CD4-positive, alpha-beta T cell treated with Interleukin-21 for 1 hour (primary cell): ENCODE data around the gene OR9Q1.

Experiments
- DNase-seq: peaks from one replicate; pipeline ENCODE4 v3.0.0-alpha.2; 2020

The OR9Q1 gene

GRCh38 chr11:58034471-58034870, 10.8 kb downstream of the OR9Q1 start:
- DNase-seq: no peak

DNA sequence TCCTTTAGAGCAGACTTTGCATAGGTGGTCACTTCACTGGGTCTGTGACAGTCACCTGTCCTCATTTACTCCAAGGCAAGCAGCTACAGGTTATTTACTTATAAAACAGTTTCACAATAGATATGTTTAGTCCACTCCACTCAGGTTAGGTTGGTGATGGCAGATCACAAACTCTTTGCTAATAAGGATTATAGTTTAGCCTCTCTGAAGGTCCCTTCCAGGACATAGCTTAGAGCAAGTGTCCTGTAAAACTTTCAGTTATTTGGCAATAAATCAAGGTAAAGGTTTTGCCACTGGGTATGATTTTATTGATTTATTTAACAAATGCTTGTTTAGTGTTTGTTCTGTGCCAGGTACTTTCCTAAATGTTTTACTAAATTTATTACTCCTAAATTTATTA, 15.9 kb downstream of the OR9Q1 start:
- no peak for DNase-seq

- no peak for DNase-seq
Measured at GRCh38 chr11:58043379-58043778, 19.7 kb downstream of the OR9Q1 start.

GRCh38 chr11:58046231-58046630, 22.6 kb downstream of the OR9Q1 start:
- no peak for DNase-seq

DNA sequence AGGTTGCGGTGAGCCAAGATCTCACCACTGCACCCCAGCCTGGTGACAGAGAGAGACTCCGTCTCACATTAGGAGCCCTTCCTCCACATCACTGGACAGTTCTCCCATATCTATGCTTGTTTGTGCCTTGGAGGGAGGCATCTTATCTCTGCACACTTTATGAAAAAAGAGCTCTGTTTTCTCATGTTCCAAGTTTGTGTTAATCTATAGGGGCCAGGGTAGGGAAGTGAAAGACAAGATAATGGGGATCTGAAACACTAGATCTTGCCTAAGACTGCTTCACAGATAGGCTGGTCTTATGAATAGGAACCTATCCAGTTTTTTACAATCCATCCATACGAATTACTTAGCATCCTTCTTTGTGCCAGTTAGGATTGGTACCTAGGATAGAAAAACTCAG, 24.1 kb downstream of the OR9Q1 start:
- DNase-seq: no peak

DNA sequence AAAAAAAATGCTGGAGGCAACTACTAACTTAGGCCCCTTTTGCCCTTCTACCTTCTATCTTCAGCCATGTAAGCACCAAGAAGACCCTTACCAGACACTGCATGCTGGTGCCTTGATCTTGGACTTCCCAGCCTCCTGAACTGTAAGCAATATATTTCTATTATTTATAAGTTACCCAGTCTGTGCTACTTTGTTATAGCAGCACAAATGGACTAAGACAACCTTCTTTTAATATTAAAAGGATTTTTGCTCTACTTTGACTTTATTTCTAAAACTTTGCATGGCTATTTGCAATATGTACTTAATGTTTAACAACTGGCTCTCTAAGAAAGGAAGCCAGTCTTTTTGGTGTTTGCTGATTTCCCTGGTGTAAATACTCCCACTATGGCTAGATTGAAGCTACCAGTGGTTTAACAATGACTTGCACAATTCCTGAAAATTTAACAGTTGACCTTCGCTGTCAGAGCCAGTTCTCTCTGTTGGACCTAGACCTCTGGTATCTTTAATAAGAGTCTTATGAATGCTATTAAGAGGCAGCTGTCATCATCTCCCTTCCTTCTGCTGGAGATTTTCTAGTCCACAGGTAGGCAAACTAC, 32.2 kb downstream of the OR9Q1 start:
- no peak for DNase-seq

- no peak for DNase-seq
Measured at GRCh38 chr11:58057481-58057880, 33.8 kb downstream of the OR9Q1 start.

GRCh38 chr11:58058276-58059006, 34.8 kb downstream of the OR9Q1 start:
- no peak for DNase-seq

- no peak for DNase-seq
Measured at GRCh38 chr11:58059007-58059350, 35.3 kb downstream of the OR9Q1 start.

- DNase-seq: no peak
Measured at GRCh38 chr11:58060535-58060934, 36.9 kb downstream of the OR9Q1 start.

DNA sequence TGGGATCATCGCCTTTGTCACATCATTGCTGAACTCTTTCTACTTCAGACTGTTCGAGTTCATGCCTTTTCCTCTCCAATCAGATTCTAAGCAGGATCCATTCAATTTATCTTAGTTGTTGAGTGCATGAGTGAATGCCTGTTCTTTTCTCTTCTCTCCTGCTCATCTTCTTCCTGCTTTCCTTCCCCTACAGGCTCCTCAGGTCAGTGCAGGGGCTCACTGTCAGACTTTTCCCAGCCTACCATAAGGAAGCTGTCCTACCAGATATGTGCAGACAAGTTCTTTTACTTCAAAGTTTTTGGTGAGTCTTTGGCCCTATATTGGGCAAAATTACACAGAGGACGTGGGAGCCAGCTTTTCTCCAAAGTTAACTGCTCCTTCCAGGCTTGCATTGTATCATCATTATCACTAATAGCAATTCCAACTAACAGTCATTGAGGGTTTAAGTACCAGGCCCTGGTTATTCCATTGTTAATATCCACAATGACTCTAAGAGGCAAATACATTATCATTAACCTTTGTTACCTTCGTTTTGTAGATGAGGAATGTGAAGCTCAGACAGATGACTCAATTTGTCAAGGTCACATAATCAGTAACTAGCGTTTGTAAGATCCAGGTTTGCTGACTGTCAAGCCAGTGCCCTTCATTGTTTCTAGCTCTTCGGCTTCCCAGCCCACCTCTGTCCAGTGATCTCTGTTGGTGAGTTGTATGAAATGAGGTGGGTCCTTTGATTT, 37.4 kb downstream of the OR9Q1 start:
- no peak for DNase-seq

DNA sequence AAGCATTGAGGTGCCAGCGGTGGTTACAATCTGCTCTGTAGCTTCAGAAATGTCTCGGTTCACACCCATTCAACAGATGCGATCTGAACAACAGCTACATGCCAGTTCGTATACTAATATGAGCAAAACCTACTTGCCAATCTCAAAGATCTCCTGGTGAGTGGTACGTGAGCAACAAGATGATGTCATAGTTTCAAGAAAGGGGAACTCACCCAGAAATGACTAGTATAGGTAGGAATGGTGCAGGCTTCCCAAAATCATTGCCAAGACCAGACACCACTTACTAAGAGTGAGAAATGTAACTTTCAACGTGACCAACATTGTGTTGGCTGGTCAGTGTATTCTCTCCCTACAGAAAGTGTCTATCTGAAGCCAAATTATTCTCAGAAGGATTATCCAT, 38.1 kb downstream of the OR9Q1 start:
- DNase-seq: no peak

DNA sequence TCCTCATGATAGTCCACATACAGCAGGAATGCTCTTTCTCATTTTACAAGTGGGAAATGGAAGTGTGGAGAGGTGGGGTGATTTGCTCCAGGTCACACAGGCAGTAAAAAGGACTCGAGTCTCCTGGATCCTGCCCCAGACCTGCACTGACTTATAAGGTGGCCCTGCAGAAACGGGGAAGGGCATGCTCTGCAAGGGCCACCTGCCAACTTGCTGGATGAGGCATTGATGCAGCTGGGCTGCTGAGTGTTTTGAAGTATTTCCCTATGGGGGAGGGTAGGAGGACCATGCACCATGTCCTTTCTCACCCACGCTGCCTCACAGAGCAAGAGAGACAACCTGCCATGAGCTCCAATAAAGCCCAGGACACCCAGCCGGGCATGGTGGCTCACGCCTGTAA, 44.0 kb downstream of the OR9Q1 start:
- no peak for DNase-seq

DNA sequence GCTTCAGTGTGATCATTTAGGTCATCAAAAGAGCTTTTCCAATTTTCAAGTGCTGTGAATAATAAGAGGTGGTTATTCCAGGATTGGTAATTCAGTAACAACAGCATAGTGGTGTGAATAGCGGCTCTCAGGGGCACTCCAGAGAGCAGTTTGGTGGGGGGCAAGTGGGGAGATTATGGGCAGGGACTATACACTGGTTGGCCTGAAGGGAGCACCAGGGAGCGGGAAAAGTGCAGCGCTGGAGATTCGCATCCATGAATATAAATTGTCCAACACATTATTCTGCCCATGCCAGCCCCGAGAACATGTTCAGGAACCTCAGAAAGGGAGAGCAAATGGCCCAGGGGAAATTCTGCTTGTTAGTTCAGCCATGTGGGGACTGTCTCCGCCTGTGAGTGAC, 45.0 kb downstream of the OR9Q1 start:
- no peak for DNase-seq

- DNase-seq: no peak
Measured at GRCh38 chr11:58070585-58070984, 46.9 kb downstream of the OR9Q1 start.

GRCh38 chr11:58075781-58076180, 52.1 kb downstream of the OR9Q1 start:
- no peak for DNase-seq

DNA sequence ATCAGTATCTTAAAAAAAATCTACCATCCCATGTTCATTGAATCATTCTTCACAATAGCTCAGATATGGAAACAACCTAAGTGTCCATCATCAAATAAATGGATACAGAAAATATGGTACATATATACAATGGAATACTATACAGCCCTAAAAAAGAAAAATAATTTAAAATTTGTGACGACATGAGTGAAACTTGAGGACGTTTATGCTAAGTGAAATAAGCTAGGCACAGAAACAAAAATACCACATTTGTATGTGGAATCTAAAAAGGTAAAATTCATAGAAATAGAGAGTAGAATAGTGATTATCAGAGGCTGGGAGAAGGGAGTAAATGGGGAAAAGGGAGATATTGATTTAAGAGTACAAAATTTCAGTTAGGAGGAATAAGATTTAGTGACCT, 62.8 kb downstream of the OR9Q1 start:
- DNase-seq: no peak

- DNase-seq: no peak
Measured at GRCh38 chr11:58097437-58097836, 73.8 kb downstream of the OR9Q1 start.

DNA sequence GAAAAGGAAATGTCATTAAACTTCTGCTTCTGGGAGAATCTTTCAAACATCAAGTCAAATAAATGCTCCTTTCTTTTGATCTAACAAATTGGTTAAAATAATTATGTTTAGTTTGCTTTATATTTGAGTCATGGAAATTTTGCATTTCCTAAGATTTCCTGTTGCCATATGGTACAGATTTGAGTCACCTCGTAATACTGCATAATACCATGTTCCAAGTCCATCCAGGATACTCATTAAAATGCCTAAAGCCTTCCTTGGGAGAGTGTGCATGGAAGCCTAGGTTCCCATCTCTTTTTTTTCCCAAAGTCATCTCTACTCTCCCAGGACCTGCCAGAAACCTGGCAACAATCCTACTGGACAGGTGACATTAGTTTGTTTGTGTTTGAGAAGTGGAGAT, 97.4 kb downstream of the OR9Q1 start:
- DNase-seq: no peak

DNA sequence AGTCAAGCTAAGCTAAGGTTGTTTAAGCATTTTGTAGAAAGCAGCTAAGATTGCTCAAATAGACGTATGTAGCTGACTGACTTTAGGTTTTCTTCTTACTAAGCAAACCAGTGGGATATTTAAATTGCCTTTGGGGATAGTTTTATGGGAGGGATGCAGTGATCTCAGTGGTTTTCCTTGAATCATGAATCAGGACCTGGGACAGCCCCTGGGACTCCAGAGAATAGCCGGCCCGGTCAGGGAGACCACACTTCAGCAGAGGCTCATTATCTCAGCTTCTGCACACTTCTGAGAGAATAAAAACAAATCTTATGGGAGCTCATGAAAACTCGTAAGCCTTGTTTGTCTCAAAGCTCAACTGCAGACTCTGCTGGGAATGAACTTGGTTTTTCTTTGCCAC, 101.8 kb downstream of the OR9Q1 start, which contains the start of gene OR9I1:
TSS of gene OR9I1 (minus strand) at position 62 of the 400 bp plus-strand sequence. CDS start 6,086 bp downstream, outside the sequence.
- no peak for DNase-seq

GRCh38 chr11:58127350-58127749, 103.7 kb downstream of the OR9Q1 start:
- DNase-seq: no peak

- DNase-seq: no peak
Measured at GRCh38 chr11:58133309-58134076, 109.8 kb downstream of the OR9Q1 start.

DNA sequence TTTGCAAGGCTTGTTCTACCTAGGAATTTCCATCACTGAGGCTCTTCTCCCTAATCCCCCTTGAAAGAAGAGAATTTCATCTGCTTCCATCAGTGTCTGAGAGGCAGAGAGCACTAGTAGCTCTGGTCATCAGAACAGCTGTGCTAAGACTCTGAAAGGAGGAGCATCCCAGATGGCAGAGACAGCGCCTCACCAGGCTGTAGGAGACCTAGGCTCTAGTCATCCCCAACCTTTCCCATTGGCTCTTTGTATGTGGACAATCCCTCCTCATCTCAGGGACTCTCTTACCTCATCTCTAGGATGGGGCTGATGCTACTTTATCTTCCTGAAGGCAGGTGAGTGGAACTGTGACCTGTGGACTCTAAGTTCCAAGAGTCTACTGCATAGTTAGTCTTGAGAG, 110.5 kb downstream of the OR9Q1 start:
- DNase-seq: no peak
